T-cell (primary cell): ENCODE results near the gene SMC5. TPM values are rescaled to one million over a fixed set of nuclear protein-coding genes. Genes with fewer than 3 reads are reported as not detected.

Source experiments
- ATAC-seq, 4 experiments: fragments of 200-7000 bp in 3 of 4; fragments of 150-1000 bp in 1 of 4; cut with Tn5 transposase; replicated peaks in 1 of 4; 1 replicate in 3 of 4; 2 replicates in 1 of 4; pipeline ENCODE4 v1.10.0; 2021; ENCODE audit warnings: moderate library complexity in 3 of 4, mild to moderate bottlenecking in 2 of 4, moderate number of reproducible peaks in 1 of 4
- CTCF ChIA-PET, 2 donors: fragments of 300-600 bp; sonication (Branson Sonifier 250); formaldehyde crosslinking; loops; one replicate each; lab custom pipeline; 2022; ENCODE audit warnings: antibody characterized with exemption in 2 of 2; lab: Charles Lee
- POLR2A ChIA-PET, 2 donors: fragments of 300-600 bp; sonication (Branson Sonifier 250); formaldehyde crosslinking; loops; one replicate each; lab custom pipeline; 2022; ENCODE audit warnings: antibody characterized with exemption in 2 of 2; lab: Charles Lee
- DNase-seq, 35 experiments: peaks; one replicate each; pipeline versions ENCODE4 v3.0.0 to v3.0.0-alpha.2; 2013 to 2023
- H3K27ac ChIP-seq: one replicate; pipeline ENCODE4 v1.5.1; 2013; ENCODE audit warnings: low read length
- H3K27me3 ChIP-seq, 2 experiments: replicated peaks in 1 of 2; 1 replicate in 1 of 2; 2 replicates in 1 of 2; pipeline versions ENCODE4 v1.6.1 to v1.7.0; 2013; ENCODE audit warnings: low read length in 1 of 2, mixed read lengths in 1 of 2; ENCODE audit not compliant: control insufficient read depth in 2 of 2, insufficient read depth in 2 of 2; ENCODE audit errors: extremely low read depth in 1 of 2
- H3K36me3 ChIP-seq, 2 donors: 1 replicate in 1 of 2; 2 replicates in 1 of 2; pipeline versions ENCODE4 v1.6.1 to v1.7.0; 2013; ENCODE audit warnings: low read length in 1 of 2; ENCODE audit not compliant: control insufficient read depth in 2 of 2, insufficient read depth in 1 of 2; ENCODE audit errors: extremely low read depth in 1 of 2
- H3K4me1 ChIP-seq, 2 experiments: 1 replicate in 1 of 2; 2 replicates in 1 of 2; pipeline versions ENCODE4 v1.6.1 to v1.7.0; 2013; ENCODE audit warnings: low read length in 2 of 2, mixed read lengths in 1 of 2; ENCODE audit not compliant: insufficient read depth in 2 of 2, control insufficient read depth in 1 of 2; ENCODE audit errors: extremely low read depth in 1 of 2
- H3K4me3 ChIP-seq, 2 donors: 1 replicate in 1 of 2; 2 replicates in 1 of 2; pipeline versions ENCODE4 v1.5.1 to v1.7.0; 2013; ENCODE audit warnings: mild to moderate bottlenecking in 2 of 2, low read length in 1 of 2, moderate library complexity in 1 of 2; ENCODE audit not compliant: control insufficient read depth in 1 of 2; ENCODE audit errors: extremely low read depth in 1 of 2
- H3K9me3 ChIP-seq: 2 replicates; pipeline ENCODE4 v1.7.0; 2013
- H3K27ac Mint-ChIP-seq, 2 donors: one replicate each; pipeline ENCODE4 v1.8.0; 2020 to 2021; ENCODE audit warnings: mild to moderate bottlenecking in 2 of 2, mixed read lengths in 2 of 2
- H3K27me3 Mint-ChIP-seq, 2 donors: one replicate each; pipeline ENCODE4 v1.8.0; 2021 to 2022; ENCODE audit warnings: mixed read lengths in 2 of 2
- H3K36me3 Mint-ChIP-seq: one replicate; pipeline ENCODE4 v1.8.0; 2021; ENCODE audit warnings: mixed read lengths
- H3K4me1 Mint-ChIP-seq, 3 donors: one replicate each; pipeline ENCODE4 v1.8.0; 2020 to 2022; ENCODE audit warnings: mixed read lengths in 3 of 3, mild to moderate bottlenecking in 1 of 3
- H3K4me3 Mint-ChIP-seq, 3 donors: one replicate each; pipeline ENCODE4 v1.8.0; 2020 to 2022; ENCODE audit warnings: mild to moderate bottlenecking in 3 of 3, mixed read lengths in 3 of 3, moderate library complexity in 3 of 3
- H3K9me3 Mint-ChIP-seq, 3 donors: one replicate each; pipeline ENCODE4 v1.8.0; 2020 to 2022; ENCODE audit warnings: mixed read lengths in 3 of 3
- WGBS: methylation state at CpG from one replicate; pipeline ENCODE4 v1.1.5; 2013; ENCODE audit warnings: missing lambda C conversion rate; ENCODE audit not compliant: insufficient coverage; 5-methylcytosine and 5-hydroxymethylcytosine counted together
- total RNA-seq, 35 experiments: library from RNA in 6 of 35; stranded (reverse) in 6 of 35; fragments of 120-200 nt in 1 of 35; gene quantifications; one replicate each; pipeline versions ENCODE4 v1.2.1 to v1.2.4 and lab custom pipeline; 2013 to 2026

SMC5 gene
- total RNA-seq, 5 donors from 2014 or later (not counting 1 experiment from before 2014, with no cell fraction given): 31.6 to 35.5 (median 34.5) TPM

DNA sequence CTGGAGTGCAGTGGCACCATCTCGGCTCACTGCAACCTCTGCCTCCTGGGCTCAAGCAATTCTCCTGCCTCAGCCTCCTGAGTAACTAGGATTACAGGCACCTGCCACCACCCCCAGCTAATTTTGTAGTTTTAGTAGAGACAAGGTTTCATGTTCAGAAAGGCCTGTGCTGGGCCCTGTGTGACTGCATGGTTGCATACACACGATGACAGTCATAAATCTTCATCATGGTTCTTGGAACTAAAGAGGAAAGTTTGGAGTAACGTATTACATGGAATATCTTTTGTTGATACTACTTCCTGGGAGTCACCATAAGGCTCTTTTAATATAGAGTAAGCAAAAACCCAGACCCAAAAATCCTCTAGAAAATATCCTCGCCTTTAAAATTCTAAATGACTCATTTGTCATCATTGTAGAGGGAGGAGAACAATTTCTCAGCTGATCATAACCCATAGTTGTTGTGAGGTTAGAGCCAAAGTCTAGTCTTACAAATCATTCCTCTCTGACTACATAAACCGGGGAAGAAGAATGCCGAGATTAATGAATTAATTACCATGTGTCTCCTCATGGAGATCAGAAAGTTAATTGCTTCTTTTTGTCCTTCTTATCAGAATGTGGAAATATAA lies 108.6 kb downstream of the SMC5 start:
- H3K27ac ChIP-seq: no peak overlapping the region

DNA sequence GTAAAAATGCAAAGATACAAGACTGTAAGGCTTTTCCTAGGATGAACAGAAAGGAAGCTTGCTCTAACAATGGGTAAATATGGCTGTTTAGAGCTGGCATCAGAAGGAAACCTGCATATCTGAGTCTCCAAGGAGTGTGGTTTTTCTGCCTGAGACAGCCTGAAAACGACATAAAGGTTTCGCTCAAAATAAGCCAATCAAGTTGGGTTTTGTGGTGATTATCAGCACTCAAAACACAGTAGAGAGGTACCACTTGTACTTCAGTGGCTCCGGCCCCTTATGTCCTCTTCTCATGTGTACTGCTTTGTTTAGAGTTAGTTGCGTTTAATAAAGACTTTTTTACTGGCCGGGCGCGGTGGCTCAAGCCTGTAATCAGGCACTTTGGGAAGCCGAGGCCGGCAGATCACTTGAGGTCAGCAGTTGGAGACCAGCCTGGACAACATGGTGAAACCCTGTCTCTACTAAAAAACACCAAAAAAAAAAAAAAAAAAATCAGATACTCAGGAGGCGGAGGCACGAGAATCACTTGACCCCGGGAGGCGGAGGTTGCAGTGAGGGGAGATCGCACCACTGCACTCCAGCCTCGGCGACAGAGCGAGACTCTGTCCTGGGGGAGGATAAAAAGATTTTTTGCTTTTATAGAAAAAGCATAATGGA lies 116.3 kb downstream of the SMC5 start:
- no peak overlapping the region for H3K4me3 Mint-ChIP-seq
- DNase-seq (no peak), ATAC-seq (no peak)
- POLR2A ChIA-PET: no interaction called here
- H3K27me3 Mint-ChIP-seq: no peaks in the 10 kb centered on the region
- Histone ChIP-seq H3K9me3 (no peaks in the 10 kb centered on the region), H3K27me3 (no peaks in the 10 kb centered on the region), H3K36me3 (no peaks in the 10 kb centered on the region), H3K4me1 (no peaks in the 10 kb centered on the region), H3K4me3 (no peak overlapping the region), H3K27ac (no peak overlapping the region)
- H3K9me3 Mint-ChIP-seq: no peaks in the 10 kb centered on the region
- H3K36me3 Mint-ChIP-seq: no peaks in the 10 kb centered on the region
- no peak overlapping the region for H3K27ac Mint-ChIP-seq
- CTCF ChIA-PET: no interaction called here
- H3K4me1 Mint-ChIP-seq: no peaks in the 10 kb centered on the region
- WGBS: 95% methylated on average over 6 of the region's 17 CpGs

More for the DNA sequence above, 108.6 kb downstream of the SMC5 start:
- H3K27me3 ChIP-seq: peaks cover 0 to 4% of the 10 kb centered on the region in 2 experiments
- Mint-ChIP-seq H3K4me3 (no peak overlapping the region), H3K27me3 (no peaks in the 10 kb centered on the region), H3K9me3 (no peaks in the 10 kb centered on the region), H3K36me3 (peaks cover 9% of the 10 kb centered on the region), H3K4me1 (no peaks in the 10 kb centered on the region), H3K27ac (no peak overlapping the region)
- CTCF ChIA-PET: no interaction called here
- WGBS: no CpG with 5 or more reads among the region's 6 CpGs
- no peak for DNase-seq
- H3K9me3 ChIP-seq: no peaks in the 10 kb centered on the region
- H3K4me1 ChIP-seq: no peaks in the 10 kb centered on the region
- ATAC-seq: no peak
- POLR2A ChIA-PET: no interaction called here
- no peak overlapping the region for H3K4me3 ChIP-seq
- H3K36me3 ChIP-seq: peaks cover 0 to 3% of the 10 kb centered on the region in 2 donors

DNA sequence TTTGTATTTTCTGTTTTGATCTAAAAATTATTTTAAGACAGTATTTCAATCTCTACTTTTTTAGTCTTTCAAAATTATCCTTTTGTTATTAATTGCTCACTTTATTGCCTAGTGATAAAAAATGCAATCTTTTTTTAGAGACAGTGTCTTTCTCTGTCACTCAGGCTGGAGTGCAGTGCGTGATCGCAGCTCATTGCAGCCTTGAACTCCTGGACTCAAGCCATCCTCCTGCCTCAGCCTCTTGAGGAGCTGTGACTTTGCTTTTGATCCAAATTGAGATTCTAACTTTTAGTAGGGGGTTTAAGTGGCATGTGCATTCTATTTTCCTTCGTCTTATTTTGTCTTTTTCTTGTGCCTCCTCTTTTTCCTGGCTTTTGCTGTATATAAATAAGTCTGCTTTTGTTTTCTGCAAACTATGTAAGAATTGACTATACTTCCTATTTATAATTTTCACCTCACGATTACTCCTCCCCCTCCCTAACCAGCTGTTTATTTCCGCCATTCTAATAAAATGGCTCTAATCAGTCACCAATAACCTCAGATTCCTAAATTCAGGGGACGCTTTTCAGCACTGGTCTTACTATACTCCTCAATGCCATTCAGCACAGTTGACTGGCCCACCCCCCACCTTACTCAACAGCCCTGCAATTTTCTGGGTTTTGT lies 123.4 kb downstream of the SMC5 start:
- Mint-ChIP-seq H3K27me3 (no peaks in the 10 kb centered on the region), H3K4me1 (peaks cover 14 to 20% (median 16%) of the 10 kb centered on the region in 3 donors), H3K36me3 (peaks cover 21% of the 10 kb centered on the region), H3K4me3 (no peak overlapping the region), H3K9me3 (no peaks in the 10 kb centered on the region), H3K27ac (no peak overlapping the region)
- Histone ChIP-seq H3K9me3 (no peaks in the 10 kb centered on the region), H3K27me3 (peaks cover 0 to 3% of the 10 kb centered on the region in 2 experiments), H3K36me3 (peaks cover 0 to 20% of the 10 kb centered on the region in 2 donors), H3K4me3 (no peak overlapping the region), H3K27ac (no peak overlapping the region), H3K4me1 (no peaks in the 10 kb centered on the region)
- 90% methylated on average over 5 of the region's 6 CpGs for WGBS
- ChIA-PET POLR2A (no interaction called here), CTCF (no interaction called here)
- DNase-seq: no peak
- ATAC-seq: no peak

DNA sequence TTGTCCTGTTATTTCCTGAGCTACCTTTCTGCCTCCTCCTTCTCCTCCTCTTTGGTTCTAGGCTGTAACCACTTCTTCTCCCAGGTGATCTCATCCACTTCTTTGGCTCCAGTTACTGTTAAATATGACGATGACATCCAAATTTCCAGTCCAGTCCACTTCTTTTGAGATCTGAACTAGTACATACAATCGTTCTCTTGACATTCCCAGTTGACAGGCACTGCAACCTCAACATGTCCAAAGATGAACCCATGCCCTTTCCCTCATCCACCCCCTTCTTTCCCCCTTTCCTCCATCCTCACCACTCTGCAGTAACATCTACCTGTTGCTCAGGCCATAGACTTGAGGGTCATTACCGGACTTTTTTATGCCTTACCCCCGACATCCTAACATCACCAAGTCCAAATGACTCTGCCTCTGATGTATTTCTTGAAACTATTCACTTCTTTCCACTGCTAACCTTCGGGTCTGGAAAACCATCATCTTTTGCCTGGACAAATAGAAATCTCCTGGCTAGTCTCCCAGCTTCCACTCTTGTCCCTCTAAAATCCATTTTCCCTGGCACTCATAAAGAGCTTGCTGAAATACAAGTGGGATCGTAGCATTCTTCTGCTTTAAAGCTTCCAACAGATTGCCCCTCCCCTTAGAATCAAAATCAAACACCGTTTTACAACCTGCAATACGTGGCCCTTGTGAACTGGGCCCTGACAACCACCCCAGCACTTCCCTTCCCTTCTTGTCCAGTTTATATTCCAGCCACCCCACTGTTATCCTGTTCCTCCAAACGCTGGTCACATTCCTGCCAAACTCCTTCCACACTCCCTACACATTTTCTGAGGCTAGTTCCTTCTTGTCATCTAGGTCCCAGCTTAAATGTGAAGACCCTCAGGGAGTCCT lies 124.2 kb downstream of the SMC5 start:
- CTCF ChIA-PET: no interaction called here
- peak overlapping the region in 1 of 3 donors; percentile 7 for H3K4me3 Mint-ChIP-seq
- POLR2A ChIA-PET: no interaction called here

DNA sequence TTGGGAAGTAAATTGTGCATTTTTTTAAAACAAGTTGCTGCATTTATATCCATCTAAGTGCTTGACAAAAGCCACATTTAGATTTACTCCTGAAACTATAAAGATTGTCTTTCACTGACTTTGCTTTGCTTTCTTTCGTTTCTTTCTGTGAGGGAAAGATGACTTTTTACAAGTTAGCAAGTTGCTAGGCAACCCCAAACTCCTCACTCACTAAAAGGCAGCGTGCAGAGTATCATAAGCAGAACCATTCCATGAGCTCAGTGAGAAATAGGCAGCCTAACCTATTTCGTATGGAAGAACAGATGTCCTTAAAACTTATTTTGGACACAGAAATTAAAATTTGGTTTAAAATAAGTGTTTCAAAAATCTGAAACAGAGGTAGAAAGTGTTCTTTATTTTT lies 126.6 kb downstream of the SMC5 start:
- Mint-ChIP-seq H3K4me1 (peaks cover 40 to 48% (median 43%) of the 10 kb centered on the region in 3 donors), H3K27ac (no peak overlapping the region), H3K4me3 (no peak overlapping the region), H3K36me3 (peaks cover 37% of the 10 kb centered on the region), H3K27me3 (no peaks in the 10 kb centered on the region), H3K9me3 (no peaks in the 10 kb centered on the region)
- WGBS: 100% methylated on average over 1 of the region's 3 CpGs
- Histone ChIP-seq H3K4me1 (peaks cover 1 to 15% of the 10 kb centered on the region in 2 experiments), H3K9me3 (no peaks in the 10 kb centered on the region), H3K36me3 (peaks cover 0 to 25% of the 10 kb centered on the region in 2 donors), H3K27ac (no peak overlapping the region), H3K27me3 (peaks cover 0 to 3% of the 10 kb centered on the region in 2 experiments), H3K4me3 (no peak overlapping the region)
- DNase-seq (no peak), ATAC-seq (no peak)
- ChIA-PET CTCF (interaction anchor here (0.6 kb wide), 2 partner anchors 16 to 1636 kb away, joined by 4 to 6 read pairs; no protein-coding TSS in a partner anchor), POLR2A (interaction anchor here in 1 of 2 donors (0.6 kb wide), 1 partner anchor 34 kb away, joined by 5 read pairs; no protein-coding TSS in a partner anchor)

More for the DNA sequence above, 124.2 kb downstream of the SMC5 start:
- Mint-ChIP-seq H3K9me3 (no peaks in the 10 kb centered on the region), H3K27me3 (no peaks in the 10 kb centered on the region), H3K27ac (no peak overlapping the region), H3K4me1 (peaks cover 21 to 27% (median 23%) of the 10 kb centered on the region in 3 donors), H3K36me3 (peaks cover 28% of the 10 kb centered on the region)
- no peak overlapping the region for H3K27ac ChIP-seq
- peaks cover 0 to 25% of the 10 kb centered on the region in 2 donors for H3K36me3 ChIP-seq
- no peak overlapping the region for H3K4me3 ChIP-seq
- H3K27me3 ChIP-seq: peaks cover 0 to 3% of the 10 kb centered on the region in 2 experiments
- ATAC-seq: no peak
- no peak for DNase-seq
- WGBS: 92% methylated on average over 9 of the region's 9 CpGs
- H3K4me1 ChIP-seq: peaks cover 0 to 4% of the 10 kb centered on the region in 2 experiments
- H3K9me3 ChIP-seq: no peaks in the 10 kb centered on the region
